ENCODE data around the gene CDH23. TPM values are rescaled to one million over a fixed set of nuclear protein-coding genes. Genes with fewer than 3 reads are reported as not detected.

The CDH23 gene
- total and polyA plus RNA-seq, 2 donors from 2014 or later, result 1.1 to 6.4 TPM

- Histone ChIP-seq H3K4me3 (ENCODE audit: low read length in 3 of 3) (no peak overlapping the region), H3K27me3 (ENCODE audit: control insufficient read depth, insufficient read depth, low read length) (no peaks in the 10 kb centered on the region), H3K9me3 (ENCODE audit: control insufficient read depth in 2 of 3, insufficient read depth in 1 of 3, low read length in 3 of 3) (no peaks in the 10 kb centered on the region), H3K36me3 (ENCODE audit: control insufficient read depth in 2 of 3, insufficient read depth in 3 of 3, low read length in 3 of 3) (no peaks in the 10 kb centered on the region), H3K4me1 (ENCODE audit: control insufficient read depth in 2 of 3, insufficient read depth in 2 of 3, low read depth in 1 of 3, low read length in 3 of 3) (no peaks in the 10 kb centered on the region), H3K9ac (ENCODE audit: low read length in 3 of 3) (no peak overlapping the region), H3K27ac (ENCODE audit: low read depth in 2 of 2, low read length in 2 of 2) (no peak overlapping the region)
- DNase-seq (peak in 1 of 5 donors; percentile 59), FAIRE-seq (no peak)
- TF ChIP-seq CTCF (IDR thresholded peaks at IDR 0.05; ENCODE audit: borderline replicate concordance, extremely low read depth, insufficient read depth), result no peak
- intact Hi-C loops (cut with DNase I), result no loop called here
Measured at GRCh38 chr10:71797533-71798307, 401.0 kb downstream of the CDH23 start.

- Histone ChIP-seq H3K4me3 (ENCODE audit: low read length in 3 of 3) (no peak overlapping the region), H3K36me3 (ENCODE audit: control insufficient read depth in 2 of 3, insufficient read depth in 3 of 3, low read length in 3 of 3) (no peaks in the 10 kb centered on the region), H3K4me1 (ENCODE audit: control insufficient read depth in 2 of 3, insufficient read depth in 2 of 3, low read depth in 1 of 3, low read length in 3 of 3) (no peaks in the 10 kb centered on the region), H3K27ac (ENCODE audit: low read depth in 2 of 2, low read length in 2 of 2) (no peak overlapping the region), H3K9ac (ENCODE audit: low read length in 3 of 3) (no peak overlapping the region), H3K27me3 (ENCODE audit: control insufficient read depth, insufficient read depth, low read length) (no peaks in the 10 kb centered on the region), H3K9me3 (ENCODE audit: control insufficient read depth in 2 of 3, insufficient read depth in 1 of 3, low read length in 3 of 3) (no peaks in the 10 kb centered on the region)
- TF ChIP-seq CTCF (IDR thresholded peaks at IDR 0.05; ENCODE audit: borderline replicate concordance, extremely low read depth, insufficient read depth), result no peak
- intact Hi-C loops (cut with DNase I), result no loop called here
- no peak for DNase-seq
- FAIRE-seq, result no peak
Measured at GRCh38 chr10:71798308-71798624, 401.5 kb downstream of the CDH23 start.

GRCh38 chr10:71799112-71799511, 402.4 kb downstream of the CDH23 start:
- no peak for TF ChIP-seq CTCF (IDR thresholded peaks at IDR 0.05; ENCODE audit: borderline replicate concordance, extremely low read depth, insufficient read depth)
- peak in 1 of 5 donors; percentile 51 for DNase-seq
- intact Hi-C loops (cut with DNase I), result no loop called here
- Histone ChIP-seq H3K4me3 (ENCODE audit: low read length in 3 of 3) (no peak overlapping the region), H3K36me3 (ENCODE audit: control insufficient read depth in 2 of 3, insufficient read depth in 3 of 3, low read length in 3 of 3) (no peaks in the 10 kb centered on the region), H3K9me3 (ENCODE audit: control insufficient read depth in 2 of 3, insufficient read depth in 1 of 3, low read length in 3 of 3) (no peaks in the 10 kb centered on the region), H3K27me3 (ENCODE audit: control insufficient read depth, insufficient read depth, low read length) (no peaks in the 10 kb centered on the region), H3K9ac (ENCODE audit: low read length in 3 of 3) (no peak overlapping the region), H3K27ac (ENCODE audit: low read depth in 2 of 2, low read length in 2 of 2) (no peak overlapping the region), H3K4me1 (ENCODE audit: control insufficient read depth in 2 of 3, insufficient read depth in 2 of 3, low read depth in 1 of 3, low read length in 3 of 3) (no peaks in the 10 kb centered on the region)
- FAIRE-seq, result no peak

Measured in kidney (tissue), 14 donors.